ENCODE measurements around the gene MAGEA3. TPM values are rescaled to one million over a fixed set of nuclear protein-coding genes. Genes with fewer than 3 reads are reported as not detected.
"Not testable (repeated sequence)": the region's sequence is repeated elsewhere in the genome, so short reads cannot be mapped to it uniquely, and the experiment has no call there.

Gene MAGEA3
- polyA plus RNA-seq, 1 donor: not detected

- DNase-seq: not testable (repeated sequence)
These were observed 37.9 kb downstream of the MAGEA3 start for GRCh38 chrX:152736528-152736927.

GRCh38 chrX:152738560-152738959 is 40.0 kb downstream of the MAGEA3 start:
- DNase-seq: no peak

Other genes starting within 250 kb of the MAGEA3 start
- gene GABRA3, start 247.5 kb upstream of the MAGEA3 start, polyA plus RNA-seq (ENCODE audit: insufficient read length): 1.1 TPM
- 0.85 TPM for gene GABRQ, start 60.9 kb upstream of the MAGEA3 start, polyA plus RNA-seq (ENCODE audit: insufficient read length)
- gene CSAG2, start 10.5 kb downstream of the MAGEA3 start, polyA plus RNA-seq (ENCODE audit: insufficient read length): not detected
- not detected for gene MAGEA2B, start 15.8 kb downstream of the MAGEA3 start, polyA plus RNA-seq (ENCODE audit: insufficient read length)
- not detected for gene CSAG1, start 34.9 kb downstream of the MAGEA3 start, polyA plus RNA-seq (ENCODE audit: insufficient read length)
- not detected for gene MAGEA12, start 35.0 kb downstream of the MAGEA3 start, polyA plus RNA-seq (ENCODE audit: insufficient read length)
- gene MAGEA2, start 55.0 kb downstream of the MAGEA3 start, polyA plus RNA-seq (ENCODE audit: insufficient read length): not detected
- not detected for gene CSAG3, start 60.4 kb downstream of the MAGEA3 start, polyA plus RNA-seq (ENCODE audit: insufficient read length)
- not detected for gene MAGEA6, start 70.9 kb downstream of the MAGEA3 start, polyA plus RNA-seq (ENCODE audit: insufficient read length)
- 28.0 TPM for gene CETN2, start 132.0 kb downstream of the MAGEA3 start, polyA plus RNA-seq (ENCODE audit: insufficient read length)
- gene NSDHL, start 132.3 kb downstream of the MAGEA3 start, polyA plus RNA-seq (ENCODE audit: insufficient read length): 13.1 TPM
- 6.0 TPM for gene ZNF185, start 199.3 kb downstream of the MAGEA3 start, polyA plus RNA-seq (ENCODE audit: insufficient read length)

Data from hindlimb muscle (tissue), 1 donor.